ENCODE results near the gene BTG1.
"Not testable (repeated sequence)": the region's sequence is repeated elsewhere in the genome, so short reads cannot be mapped to it uniquely, and the experiment has no call there.

Gene BTG1

DNA sequence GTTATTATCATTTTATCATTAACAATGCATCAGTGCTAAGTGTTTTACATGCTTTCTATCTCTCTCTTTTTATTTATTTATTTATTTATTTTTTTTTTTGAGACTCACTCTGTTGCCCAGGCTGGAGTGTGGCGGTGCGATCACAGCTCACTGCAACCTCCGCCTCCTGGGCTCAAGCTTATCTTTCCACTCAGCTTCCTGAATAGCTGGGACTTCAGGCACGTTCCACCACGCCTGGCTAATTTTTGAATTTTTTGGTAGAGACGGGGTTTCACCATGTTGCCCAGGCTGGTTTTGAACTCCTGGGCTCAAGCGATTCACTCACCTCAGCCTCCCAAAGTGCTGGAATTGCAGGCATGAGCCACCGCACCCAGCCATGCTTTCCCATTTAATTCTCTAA is 3.9 kb upstream of the BTG1 start:
- DNase-seq (ENCODE audit: low spot score): no peak

- DNase-seq (ENCODE audit: low spot score): no peak
Observed at GRCh38 chr12:92147491-92147890, 1.8 kb upstream of the BTG1 start.

DNA sequence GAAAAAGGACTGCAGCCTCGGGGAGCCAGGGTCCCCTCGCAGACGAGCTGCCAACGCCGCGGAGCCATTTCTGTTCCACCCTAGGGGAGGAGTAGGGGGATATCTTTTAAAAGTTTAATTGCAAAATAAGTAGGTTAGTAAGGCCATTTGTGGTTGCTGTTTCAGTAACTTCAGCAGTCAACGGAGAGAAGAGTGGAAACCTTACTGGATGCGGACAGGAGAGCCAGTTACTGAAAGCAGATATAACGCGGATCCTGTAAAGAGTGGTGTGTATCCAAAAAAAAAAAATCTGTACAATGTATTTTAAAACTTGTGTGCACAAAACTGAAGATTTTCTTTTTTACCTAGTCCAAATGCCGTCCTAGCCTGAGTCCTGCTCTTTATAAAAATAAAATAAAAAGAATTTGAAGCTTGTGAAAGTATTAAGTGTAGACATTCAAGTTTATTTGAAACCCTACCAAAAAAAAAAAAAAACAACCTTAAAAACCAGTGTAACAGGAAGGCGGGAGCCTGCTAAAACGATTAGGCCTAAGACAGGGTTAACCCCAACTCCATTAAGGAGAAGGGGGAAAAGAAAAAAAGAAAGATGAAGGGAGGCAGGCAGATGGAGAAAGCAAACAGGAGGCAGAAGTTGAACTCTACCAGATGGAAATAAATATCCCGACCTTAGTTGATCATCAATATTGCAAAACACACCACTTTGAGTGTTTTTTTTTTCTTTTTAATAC is 1.0 kb upstream of the BTG1 start:
- peak; percentile 43 for DNase-seq (ENCODE audit: low spot score)

- DNase-seq (ENCODE audit: low spot score): no peak
Observed at GRCh38 chr12:92145481-92145730, 240 bp downstream of the BTG1 start.

DNA sequence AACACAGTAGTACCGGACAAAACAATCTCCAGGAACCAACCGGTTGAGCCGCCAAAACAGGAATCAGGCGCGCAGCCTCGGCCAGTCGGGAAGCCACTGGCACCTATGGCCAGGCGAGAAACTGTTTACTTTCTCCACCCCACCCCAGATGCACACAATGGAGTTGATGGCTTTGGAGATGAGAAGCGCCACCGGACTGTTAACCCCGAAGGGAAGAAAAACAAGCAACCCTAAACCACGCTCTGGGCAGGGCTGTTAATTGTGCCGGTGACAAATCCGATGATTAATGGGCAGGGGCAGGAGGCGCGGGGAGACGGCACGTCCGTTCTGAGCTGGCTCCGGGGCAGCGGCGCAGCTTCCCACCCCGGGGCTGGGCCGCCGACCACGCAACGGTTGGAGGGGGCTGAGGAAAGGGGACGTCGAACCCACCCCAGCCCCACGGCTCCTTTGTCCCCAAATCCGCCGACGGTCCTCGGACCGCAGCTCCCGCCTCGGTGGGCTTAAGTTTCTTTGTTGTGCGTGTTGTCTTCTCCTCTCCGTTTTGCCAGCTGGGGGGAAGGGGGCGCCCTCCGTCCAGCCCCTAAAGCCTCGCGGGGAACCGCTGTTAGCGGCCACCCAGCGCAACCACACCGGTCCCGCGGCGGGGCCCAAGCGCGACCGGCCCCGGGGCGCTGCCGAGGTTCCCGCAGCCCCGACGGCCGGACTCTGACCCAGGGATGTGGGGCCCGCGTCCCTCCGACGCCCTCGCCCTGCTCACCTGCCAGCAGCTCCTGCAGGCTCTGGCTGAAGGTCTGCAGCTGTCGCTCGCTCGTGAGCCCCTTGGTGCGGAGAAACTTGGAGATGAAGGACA is 790 bp downstream of the BTG1 start:
- DNase-seq (ENCODE audit: low spot score): peak; percentile 46

DNA sequence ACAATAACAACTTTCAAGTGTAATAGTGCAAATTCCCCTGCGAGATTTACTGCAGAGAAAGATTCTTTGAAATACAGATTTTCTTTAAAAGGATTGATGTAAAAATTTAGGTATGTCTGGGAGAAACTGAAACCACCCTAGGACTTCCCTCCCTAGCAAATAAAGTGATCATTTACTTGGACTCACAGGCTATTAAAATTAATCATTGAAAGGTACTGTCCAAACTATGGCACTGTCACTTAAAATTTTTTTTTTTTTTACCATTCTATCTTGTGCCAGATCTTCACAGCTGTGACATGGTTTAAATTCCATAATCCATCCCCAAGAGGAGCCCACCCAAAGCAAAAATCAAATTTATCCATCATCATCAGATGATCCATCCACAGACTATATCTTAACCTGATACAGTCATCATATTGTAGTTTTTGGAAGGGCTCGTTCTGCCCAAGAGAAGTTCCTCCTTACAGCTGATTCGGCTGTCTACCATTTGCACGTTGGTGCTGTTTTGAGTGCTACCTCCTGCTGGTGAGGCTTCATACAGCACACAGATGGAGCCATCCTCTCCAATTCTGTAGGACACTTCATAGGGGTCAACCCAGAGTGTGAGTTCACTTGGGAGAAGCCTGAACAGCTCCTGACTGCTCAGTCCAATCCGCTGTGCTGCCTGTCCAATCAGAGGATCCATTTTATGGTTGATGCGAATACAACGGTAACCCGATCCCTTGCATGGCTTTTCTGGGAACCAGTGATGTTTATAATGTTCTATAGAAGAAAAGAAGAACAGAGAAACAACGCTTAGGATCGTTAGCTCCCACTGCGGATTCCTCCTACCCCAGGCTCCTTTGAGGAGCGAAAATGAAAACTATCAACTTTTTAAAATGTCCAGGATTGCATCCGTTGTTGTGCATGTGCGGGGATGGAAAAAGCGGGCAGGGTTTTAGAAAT is 1.7 kb downstream of the BTG1 start:
- DNase-seq (ENCODE audit: low spot score): peak; percentile 93

GRCh38 chr12:92143258-92143657 is 2.4 kb downstream of the BTG1 start:
- DNase-seq (ENCODE audit: low spot score): no peak

DNA sequence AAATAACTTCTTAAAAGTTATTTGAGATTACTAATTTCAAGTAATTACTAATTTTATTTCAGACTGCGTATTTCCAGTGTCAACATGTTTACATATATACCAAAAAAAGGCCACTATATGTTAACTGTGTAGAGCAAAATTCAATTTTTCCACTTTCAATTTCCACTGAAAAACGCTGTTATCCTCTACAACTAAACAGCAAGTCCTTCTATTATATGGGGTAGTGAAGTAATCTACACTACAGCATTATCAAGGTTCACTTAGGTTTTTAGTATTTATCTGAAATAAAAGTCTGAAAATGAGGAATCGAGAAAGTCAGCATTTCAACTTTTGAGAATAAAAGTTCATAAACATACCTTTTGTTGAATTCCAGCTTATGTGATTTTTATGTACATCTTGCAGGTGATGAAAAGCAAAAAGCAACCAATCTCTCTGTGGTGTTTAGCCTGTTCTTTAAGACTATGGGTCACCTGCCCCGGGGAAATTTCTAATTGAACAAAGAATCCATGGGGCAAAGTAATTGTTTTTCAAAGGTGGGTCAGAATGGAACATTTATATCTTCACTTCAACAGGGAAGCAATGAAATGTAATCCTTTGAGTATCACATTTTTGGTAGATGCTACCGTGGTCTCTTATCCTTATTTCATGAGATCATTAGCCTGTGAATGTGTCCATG is 3.3 kb downstream of the BTG1 start:
- DNase-seq (ENCODE audit: low spot score): no peak

- DNase-seq (ENCODE audit: low spot score): no peak
Observed at GRCh38 chr12:92141591-92142121, 4.0 kb downstream of the BTG1 start.

DNA sequence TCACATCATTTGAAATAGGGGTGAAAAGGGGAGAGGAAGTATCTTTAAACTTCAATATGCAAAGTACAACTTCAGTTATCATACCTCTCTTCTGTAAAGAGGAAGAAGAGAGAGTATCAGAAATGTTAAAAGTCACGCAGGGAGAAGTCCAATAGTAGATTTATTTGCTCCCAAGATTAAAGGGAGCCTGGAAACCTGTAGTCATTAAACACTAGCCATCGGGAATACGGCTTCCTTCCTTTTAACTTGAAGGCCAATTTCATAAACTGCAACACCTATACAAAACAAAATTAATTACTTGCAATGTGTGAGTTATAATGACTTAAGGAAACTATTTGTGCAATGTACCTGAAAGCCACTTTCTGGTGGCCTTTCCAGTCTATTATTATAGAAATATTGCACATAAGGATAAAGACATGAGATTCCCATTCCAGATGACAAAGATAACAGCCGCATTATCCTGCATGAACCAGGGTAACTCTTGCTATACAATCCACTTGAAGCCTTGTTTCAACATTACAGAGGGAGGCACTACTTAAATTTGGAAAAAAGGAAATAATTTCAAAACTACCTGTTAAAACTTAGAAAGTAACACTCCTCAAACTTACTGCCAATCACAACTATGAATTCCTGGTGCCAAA is 4.6 kb downstream of the BTG1 start:
- no peak for DNase-seq (ENCODE audit: low spot score)

DNA sequence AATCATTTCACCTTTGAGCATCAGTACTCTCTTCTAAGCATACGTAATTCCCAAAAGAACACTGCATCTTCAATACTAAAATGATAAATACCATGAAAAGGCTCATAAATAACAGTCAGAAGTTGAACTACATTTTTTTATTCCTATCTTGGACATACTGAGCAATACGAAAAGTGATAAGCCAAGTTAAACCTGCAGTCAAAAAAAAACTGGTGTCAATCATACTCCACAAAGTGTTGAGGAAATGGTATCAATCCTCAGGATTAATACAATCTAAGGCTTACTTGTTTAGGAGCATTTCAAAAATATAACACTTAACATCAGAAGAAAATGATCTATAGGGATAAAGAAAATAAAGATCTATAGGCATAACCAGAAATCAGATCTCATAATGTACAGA is 5.5 kb downstream of the BTG1 start:
- DNase-seq (ENCODE audit: low spot score): no peak

DNA sequence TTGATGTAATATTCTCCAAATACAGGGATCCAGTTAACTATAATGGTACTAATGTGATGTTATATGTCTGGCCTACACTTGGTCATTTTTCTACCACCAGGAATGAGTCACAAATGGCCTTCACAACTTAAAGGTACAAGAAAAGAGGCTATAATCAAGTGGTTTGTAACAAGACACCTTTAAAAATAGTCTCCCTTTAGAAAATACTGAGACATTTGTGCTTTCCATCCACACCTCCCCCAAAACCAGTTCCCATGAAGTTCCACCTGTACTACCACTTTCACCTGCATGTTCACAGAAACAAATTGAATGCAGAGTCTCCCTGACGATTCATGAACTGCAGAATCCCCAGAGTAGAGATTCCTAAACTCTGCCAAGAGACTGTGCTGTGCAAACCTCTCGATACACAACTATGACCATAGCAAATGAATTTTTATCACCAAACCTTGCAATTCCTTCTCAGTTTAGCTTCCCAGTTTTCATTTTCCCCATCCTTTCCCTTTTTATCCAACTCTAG is 6.0 kb downstream of the BTG1 start:
- DNase-seq (ENCODE audit: low spot score): no peak

DNA sequence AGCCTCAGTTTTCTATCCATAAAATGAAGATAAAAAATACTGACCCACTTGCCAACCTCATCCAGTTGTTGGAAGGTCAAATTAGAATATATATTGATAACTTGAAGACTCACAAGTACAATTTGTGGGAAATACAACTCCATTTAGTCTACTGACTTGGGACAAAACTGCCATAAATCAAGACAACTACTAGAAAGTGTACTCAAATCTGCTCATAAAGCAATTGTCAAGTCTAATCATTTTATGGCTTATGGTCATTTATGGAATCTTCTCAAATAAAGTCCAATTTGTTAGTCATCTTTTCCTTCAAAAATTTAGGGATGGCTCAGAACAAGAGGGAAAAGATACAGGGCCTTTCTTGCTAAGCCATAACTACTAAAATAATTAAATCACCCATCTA is 7.0 kb downstream of the BTG1 start:
- no peak for DNase-seq (ENCODE audit: low spot score)

DNA sequence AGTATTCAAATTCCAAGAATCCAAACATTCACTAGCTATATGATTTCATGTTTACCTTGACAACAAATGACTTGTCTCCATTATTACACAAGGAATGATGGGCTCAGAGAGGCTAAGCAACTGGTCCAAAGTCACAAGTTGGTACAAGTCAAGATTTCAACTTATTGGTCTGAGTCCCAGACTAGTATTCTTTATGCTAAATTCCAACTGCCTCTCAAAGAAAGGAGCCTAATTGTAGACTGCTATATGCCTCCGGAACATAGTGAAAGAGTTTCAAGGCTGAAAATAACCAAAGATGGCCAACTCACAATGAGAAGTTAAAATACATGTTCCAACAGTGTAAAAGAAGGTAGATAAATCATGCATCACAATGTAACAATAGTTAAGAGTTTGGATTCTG is 7.5 kb downstream of the BTG1 start:
- DNase-seq (ENCODE audit: low spot score): no peak

DNA sequence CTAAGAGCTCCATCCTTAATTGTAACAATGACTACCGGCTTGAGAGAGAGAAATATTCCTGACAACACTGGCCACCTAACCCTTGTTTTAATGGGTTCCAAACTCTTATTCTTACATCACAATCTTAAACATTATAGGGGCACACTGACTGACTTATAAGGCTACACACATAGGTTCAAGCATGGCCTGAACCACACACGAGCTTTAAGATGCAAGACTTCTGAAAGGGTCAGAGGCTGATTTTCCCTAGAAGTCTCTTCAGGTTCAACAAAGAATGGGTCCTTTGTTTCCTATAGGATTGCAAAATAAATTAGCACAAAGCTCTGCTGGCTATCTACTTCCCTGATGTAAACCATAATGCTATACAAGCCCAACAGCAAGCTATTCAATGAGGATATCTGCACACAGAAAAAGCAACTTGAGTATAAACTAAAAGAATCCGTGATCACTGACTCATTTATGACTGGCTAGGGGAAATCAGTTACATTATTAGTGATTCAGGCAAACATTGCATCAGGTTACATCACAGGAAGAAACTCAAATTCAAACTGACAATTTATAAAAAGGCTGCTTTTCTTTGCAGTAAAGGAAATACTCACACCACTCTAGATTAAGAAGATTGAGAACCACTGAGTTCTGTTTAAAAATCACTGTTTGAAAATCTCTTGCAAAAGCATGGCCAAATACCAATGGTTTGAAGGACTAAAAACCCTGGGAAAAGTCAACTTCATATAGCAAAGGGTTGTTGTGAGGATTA is 8.5 kb downstream of the BTG1 start:
- DNase-seq (ENCODE audit: low spot score): no peak

GRCh38 chr12:92136026-92136730 is 9.5 kb downstream of the BTG1 start:
- no peak for DNase-seq (ENCODE audit: low spot score)

DNA sequence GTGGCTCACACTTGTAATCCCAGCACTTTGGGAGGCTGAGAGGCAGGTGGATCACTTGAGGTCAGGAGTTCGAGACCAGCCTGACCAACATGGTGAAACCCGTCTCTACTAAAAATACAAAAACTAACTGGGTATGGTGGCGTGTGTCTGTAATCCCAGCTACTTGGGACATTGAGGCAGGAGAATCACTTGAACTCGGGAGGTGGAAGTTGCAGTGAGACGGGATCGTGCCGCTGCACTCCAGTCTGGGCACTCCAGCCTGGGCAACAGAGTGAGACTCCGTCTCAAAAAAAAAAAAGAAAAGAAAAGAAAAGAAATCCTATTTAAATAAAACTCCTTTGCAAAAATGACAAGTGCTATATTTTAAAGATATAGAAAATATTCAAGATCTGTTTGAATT is 10.1 kb downstream of the BTG1 start:
- not testable (repeated sequence) for DNase-seq (ENCODE audit: low spot score)

DNA sequence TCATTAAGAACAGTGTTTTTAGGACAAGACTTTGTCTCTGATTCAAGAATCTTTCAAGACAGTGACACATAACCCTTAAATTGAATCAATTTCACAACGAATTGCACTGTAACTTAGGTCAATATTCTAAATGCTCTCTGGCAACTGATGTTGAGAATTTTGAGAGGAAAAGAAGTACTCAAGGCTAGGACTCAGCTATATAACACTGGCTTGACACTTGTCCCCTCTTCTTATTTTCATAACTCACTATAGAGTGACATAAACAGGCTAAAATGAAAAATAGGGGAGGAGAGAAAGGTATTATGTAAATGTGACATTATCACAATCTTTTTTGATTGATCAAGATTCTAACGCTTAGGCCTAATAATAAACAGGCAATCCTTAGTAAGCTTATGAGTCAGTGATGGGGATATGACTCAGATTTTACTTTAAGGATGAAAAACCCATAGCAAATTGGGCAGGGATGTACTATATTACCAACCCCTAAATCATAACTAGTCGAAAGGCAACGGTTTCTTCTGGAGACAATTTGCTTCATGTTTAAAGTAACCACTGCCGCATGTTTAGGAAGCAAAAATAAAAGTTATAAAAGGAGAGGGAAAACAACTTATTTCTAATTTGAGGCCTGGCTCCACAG is 10.9 kb downstream of the BTG1 start:
- no peak for DNase-seq (ENCODE audit: low spot score)
